IPS-NIHi11 (cell line): ENCODE measurements around the gene PEAR1.

Experiments used
- DNase-seq: peaks from one replicate; pipeline ENCODE4 v3.0.0; 2012; ENCODE audit warnings: mixed read lengths, low spot score

Gene PEAR1

DNA sequence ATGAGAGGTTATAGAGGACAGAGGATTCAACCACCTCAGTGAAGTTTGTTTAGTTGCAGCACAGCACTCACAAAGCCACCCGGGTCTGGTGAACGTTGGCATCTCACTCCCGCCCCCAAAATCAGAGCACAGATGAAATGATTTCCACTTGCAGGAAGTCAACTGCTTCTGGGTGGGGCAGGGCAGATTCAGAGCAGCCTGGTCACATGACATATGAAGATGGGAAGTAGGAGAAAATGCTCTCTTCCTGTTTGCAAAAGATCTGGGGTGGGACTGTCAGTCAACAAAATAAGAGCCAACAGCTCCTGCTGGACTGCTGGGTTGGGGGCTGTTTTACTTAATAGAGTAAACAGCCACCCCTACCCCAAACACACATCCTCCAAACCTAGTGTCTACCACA is 70.1 kb downstream of the PEAR1 start:
- DNase-seq: no peak

DNA sequence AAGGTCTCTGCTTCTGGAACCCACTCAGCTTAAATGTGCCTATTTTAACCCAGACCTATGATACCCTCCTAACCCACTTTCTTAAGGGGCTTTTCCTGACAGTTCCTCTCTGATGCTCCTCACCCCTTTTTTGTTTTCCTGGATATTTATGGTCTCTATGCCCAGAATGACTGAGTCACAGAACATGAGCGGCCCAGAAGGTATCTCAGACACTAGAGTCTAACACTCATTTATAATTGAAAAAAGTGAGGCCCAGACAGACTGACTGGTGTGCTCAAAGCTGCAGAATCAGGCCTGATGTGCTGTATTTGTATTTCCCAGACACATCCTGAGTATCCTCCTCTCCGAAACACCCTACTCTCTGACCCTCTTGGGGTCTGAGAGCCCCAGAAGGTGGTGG is 70.9 kb downstream of the PEAR1 start:
- DNase-seq: no peak
